H1 (cell line): ENCODE results near the gene EPB41L4B. TPM values are rescaled to one million over a fixed set of nuclear protein-coding genes. Genes with fewer than 3 reads are reported as not detected.

ENCODE experiments used
- CTCF ChIA-PET: fragments of 300-600 bp; sonication (Branson Sonifier 250); formaldehyde crosslinking; loops from one replicate; lab custom pipeline; 2021; ENCODE audit not compliant: partially characterized antibody; lab: Charles Lee
- POLR2A ChIA-PET: fragments of 300-600 bp; sonication (Branson Sonifier 250); formaldehyde crosslinking; loops from one replicate; lab custom pipeline; 2021; ENCODE audit warnings: inconsistent platforms; ENCODE audit not compliant: partially characterized antibody; lab: Charles Lee
- DNase-seq, 2 experiments: peaks; one replicate each; pipeline versions ENCODE4 v3.0.0 to v3.0.0-alpha.2; 2010 to 2022; ENCODE audit warnings: low spot score in 2 of 2, low read depth in 1 of 2, mixed read lengths in 1 of 2
- FAIRE-seq: peaks from 2 replicates; lab custom pipeline; 2011; peaks lifted over from hg19 to GRCh38; lab: Jason Lieb, UNC
- H2AFZ ChIP-seq: 2 replicates; pipeline ENCODE4 v1.8.1; 2012; ENCODE audit warnings: low read length, inconsistent platforms
- H2AK5ac ChIP-seq: 2 replicates; pipeline ENCODE4 v1.6.1; 2013; ENCODE audit warnings: low read depth, low read length
- H2BK120ac ChIP-seq: replicated peaks from 2 replicates; pipeline ENCODE3; 2013; ENCODE audit warnings: low read depth, low read length, inconsistent platforms
- H2BK12ac ChIP-seq: 2 replicates; pipeline ENCODE4 v1.6.1; 2013; ENCODE audit warnings: low read depth, low read length
- H2BK15ac ChIP-seq: 2 replicates; pipeline ENCODE4 v1.6.1; 2013; ENCODE audit warnings: low read length
- H2BK20ac ChIP-seq: 2 replicates; pipeline ENCODE4 v1.6.1; 2013; ENCODE audit warnings: low read length
- H2BK5ac ChIP-seq: 2 replicates; pipeline ENCODE4 v1.6.1; 2013; ENCODE audit warnings: low read depth, low read length
- H3K14ac ChIP-seq: 2 replicates; pipeline ENCODE4 v1.6.1; 2013; ENCODE audit warnings: inconsistent platforms; ENCODE audit not compliant: insufficient read length
- H3K18ac ChIP-seq: 2 replicates; pipeline ENCODE4 v1.6.1; 2013; ENCODE audit warnings: low read length; ENCODE audit errors: extremely low read depth
- H3K23ac ChIP-seq: 2 replicates; pipeline ENCODE4 v1.6.1; 2013; ENCODE audit warnings: inconsistent platforms; ENCODE audit not compliant: insufficient read length
- H3K23me2 ChIP-seq: 2 replicates; pipeline ENCODE4 v1.6.1; 2013; ENCODE audit warnings: low read depth, low read length
- H3K27ac ChIP-seq: 2 replicates; pipeline ENCODE4 v1.6.1; 2011; ENCODE audit warnings: low read depth, low read length, inconsistent platforms
- H3K27me3 ChIP-seq, 4 experiments: replicated peaks in 1 of 4; 1 replicate in 1 of 4; 2 replicates in 3 of 4; pipeline versions ENCODE4 v1.6.1 to v1.8.1; 2011 to 2013; ENCODE audit warnings: low read length in 3 of 4, mild to moderate bottlenecking in 3 of 4, inconsistent platforms in 2 of 4, mixed read lengths in 2 of 4, moderate library complexity in 1 of 4; ENCODE audit not compliant: control insufficient read depth in 3 of 4, insufficient read depth in 3 of 4; ENCODE audit errors: extremely low read depth in 1 of 4
- H3K36me3 ChIP-seq, 4 experiments: 2 replicates each; pipeline versions ENCODE4 v1.6.1 to v1.8.1; 2011 to 2013; ENCODE audit warnings: mild to moderate bottlenecking in 4 of 4, low read length in 3 of 4, moderate library complexity in 2 of 4, control low read depth in 1 of 4, inconsistent platforms in 1 of 4; ENCODE audit not compliant: insufficient read depth in 4 of 4, control insufficient read depth in 2 of 4
- H3K4ac ChIP-seq: replicated peaks from 2 replicates; pipeline ENCODE3; 2013; ENCODE audit warnings: low read length, low read depth, mixed read lengths, inconsistent platforms; ENCODE audit not compliant: insufficient read length
- H3K4me1 ChIP-seq, 4 experiments: replicated peaks in 1 of 4; 1 replicate in 1 of 4; 2 replicates in 3 of 4; pipeline versions ENCODE4 v1.6.1 to v1.8.1; 2011 to 2013; ENCODE audit warnings: low read length in 3 of 4, inconsistent platforms in 2 of 4, mixed read lengths in 1 of 4; ENCODE audit not compliant: insufficient read depth in 4 of 4, control insufficient read depth in 3 of 4
- H3K4me2 ChIP-seq, 2 experiments: 2 replicates each; pipeline versions ENCODE4 v1.6.1 to v1.8.1; 2011 to 2013; ENCODE audit warnings: low read depth in 2 of 2, low read length in 2 of 2, control low read depth in 1 of 2, inconsistent platforms in 1 of 2, mild to moderate bottlenecking in 1 of 2; ENCODE audit not compliant: insufficient read depth in 1 of 2
- H3K4me3 ChIP-seq, 4 experiments: fragments of 200-600, 300-600 bp in 1 of 4; sonication (generic), shearing (Covaris generic), sonication (Bioruptor Twin) in 1 of 4; 2 replicates each; pipeline versions ENCODE4 v1.5.1 to v1.8.1; 2011 to 2016; ENCODE audit warnings: low read length in 4 of 4, low read depth in 3 of 4, control low read depth in 2 of 4, inconsistent platforms in 2 of 4, mild to moderate bottlenecking in 2 of 4, mixed read lengths in 1 of 4, moderate library complexity in 1 of 4; ENCODE audit not compliant: insufficient read depth in 2 of 4; ENCODE audit errors: extremely low read depth in 1 of 4
- H3K56ac ChIP-seq: replicated peaks from 2 replicates; pipeline ENCODE3; 2013; ENCODE audit warnings: low read depth, mild to moderate bottlenecking, mixed read lengths, low read length, inconsistent platforms; ENCODE audit not compliant: insufficient read length
- H3K79me1 ChIP-seq: 2 replicates; pipeline ENCODE4 v1.6.1; 2013; ENCODE audit warnings: low read depth, low read length, control low read depth
- H3K79me2 ChIP-seq, 2 experiments: 2 replicates each; pipeline versions ENCODE4 v1.6.1 to v1.8.1; 2012 to 2013; ENCODE audit warnings: low read length in 2 of 2, mild to moderate bottlenecking in 2 of 2, inconsistent platforms in 1 of 2; ENCODE audit not compliant: insufficient read depth in 2 of 2, control insufficient read depth in 1 of 2
- H3K9ac ChIP-seq, 4 experiments: replicated peaks in 1 of 4; 1 replicate in 1 of 4; 2 replicates in 3 of 4; pipeline versions ENCODE4 v1.6.1 to v1.8.1; 2011 to 2013; ENCODE audit warnings: low read depth in 3 of 4, low read length in 3 of 4, control low read depth in 2 of 4, mild to moderate bottlenecking in 2 of 4, moderate library complexity in 2 of 4, inconsistent platforms in 1 of 4; ENCODE audit errors: extremely low read depth in 1 of 4
- H3K9me3 ChIP-seq, 2 experiments: 2 replicates each; pipeline versions ENCODE4 v1.6.1 to v1.8.1; 2012 to 2013; ENCODE audit warnings: mild to moderate bottlenecking in 2 of 2, moderate library complexity in 2 of 2, control low read depth in 1 of 2, inconsistent platforms in 1 of 2, low read depth in 1 of 2, low read length in 1 of 2, mixed read lengths in 1 of 2; ENCODE audit not compliant: insufficient read depth in 2 of 2
- H4K20me1 ChIP-seq, 2 experiments: replicated peaks in 1 of 2; 2 replicates each; pipeline versions ENCODE3 to v1.8.1; 2011 to 2013; ENCODE audit warnings: inconsistent platforms in 2 of 2, low read length in 2 of 2, mild to moderate bottlenecking in 1 of 2; ENCODE audit not compliant: insufficient read depth in 2 of 2, control insufficient read depth in 1 of 2
- H4K5ac ChIP-seq: 2 replicates; pipeline ENCODE4 v1.6.1; 2013; ENCODE audit warnings: low read length, low read depth, mixed read lengths, inconsistent platforms; ENCODE audit not compliant: insufficient read length
- H4K8ac ChIP-seq: 2 replicates; pipeline ENCODE4 v1.8.0; 2013; ENCODE audit warnings: mild to moderate bottlenecking, moderate library complexity, low read length, inconsistent platforms; ENCODE audit not compliant: insufficient read depth; ENCODE audit errors: extremely low read depth
- H4K91ac ChIP-seq: replicated peaks from 2 replicates; pipeline ENCODE3; 2013; ENCODE audit warnings: low read length, mixed read lengths, inconsistent platforms; ENCODE audit not compliant: insufficient read length
- ASH2L ChIP-seq: fragments of 200-600, 300-600 bp; sonication (generic); IDR thresholded peaks from one replicate; pipeline ENCODE4 v1.7.1; 2017; ENCODE audit warnings: low read length
- BACH1 ChIP-seq: IDR thresholded peaks from 2 replicates; pipeline ENCODE4 v1.6.1; 2012; ENCODE audit warnings: low read length, improper control_type of control experiment
- BCL11A ChIP-seq, 2 experiments: IDR thresholded peaks; one replicate each; pipeline ENCODE4 v1.6.1; 2011; ENCODE audit warnings: low read depth in 2 of 2, low read length in 2 of 2, mild to moderate bottlenecking in 2 of 2
- EZH2 ChIP-seq: fragments of 200-600 bp; sonication (generic); IDR thresholded peaks from 2 replicates; pipeline ENCODE4 v1.7.1; 2012; ENCODE audit warnings: low read depth, mild to moderate bottlenecking, moderate library complexity, low read length, inconsistent platforms; ENCODE audit not compliant: severe bottlenecking
- SP1 ChIP-seq: IDR thresholded peaks from 2 replicates; pipeline ENCODE4 v1.6.1; 2011; ENCODE audit warnings: low read depth, low read length
- TBP ChIP-seq: IDR thresholded peaks from 2 replicates; pipeline ENCODE4 v1.6.1; 2011; ENCODE audit warnings: low read depth, low read length, improper control_type of control experiment
- WGBS, 2 experiments: shearing (Covaris generic) in 1 of 2; methylation state at CpG; one replicate each; pipeline versions ENCODE4 v1.1.6 to v1.1.7; 2013 to 2015; ENCODE audit warnings: low lambda C conversion rate in 2 of 2, mixed read lengths in 2 of 2, inconsistent platforms in 1 of 2, low coverage in 1 of 2, missing lambda C conversion rate in 1 of 2; ENCODE audit not compliant: insufficient replicate concordance in 2 of 2, insufficient coverage in 1 of 2, insufficient read length in 1 of 2; ENCODE audit errors: extremely low coverage in 1 of 2, missing lambda C conversion rate in 1 of 2; 5-methylcytosine and 5-hydroxymethylcytosine counted together
- polyA plus RNA-seq, 7 experiments: library from polyadenylated mRNA; depleted of rRNA in 3 of 7; stranded (reverse) in 5 of 7; unstranded in 2 of 7; fragments of >200 nt in 5 of 7; fragments of 200-250 nt in 2 of 7; gene quantifications; 1 replicate in 5 of 7; 2 replicates in 1 of 7; 4 replicates in 1 of 7; pipeline versions ENCODE4 v1.2.1 to v1.2.3, GENCODE V29; 2011 to 2013; ENCODE audit warnings: missing spikeins in 2 of 7, mixed read lengths in 2 of 7
- total RNA-seq: library from RNA; stranded (reverse); fragmentation: NEBNext Ultra II Directional; extraction: Animal tissue kit (Norgen Biotek cat#: 25700); gene quantifications from 2 replicates; pipeline ENCODE4 v1.2.1, GENCODE V29; 2021
- TF ChIP-seq, protein P1 (sequence below): IDR thresholded peaks from 2 replicates; pipeline ENCODE4 v1.6.1; 2012; ENCODE audit warnings: inconsistent platforms
- TF ChIP-seq, protein P2 (sequence below): IDR thresholded peaks from 2 replicates; pipeline ENCODE4 v1.6.1; 2011; ENCODE audit warnings: low read depth, mild to moderate bottlenecking, low read length; ENCODE audit not compliant: insufficient read depth

EPB41L4B gene
- total and polyA plus RNA-seq, 2 of the 8 experiments (the other 6 are each of a cell fraction or from before 2014, with no cell fraction given) = 11.9 to 25.0 TPM

DNA sequence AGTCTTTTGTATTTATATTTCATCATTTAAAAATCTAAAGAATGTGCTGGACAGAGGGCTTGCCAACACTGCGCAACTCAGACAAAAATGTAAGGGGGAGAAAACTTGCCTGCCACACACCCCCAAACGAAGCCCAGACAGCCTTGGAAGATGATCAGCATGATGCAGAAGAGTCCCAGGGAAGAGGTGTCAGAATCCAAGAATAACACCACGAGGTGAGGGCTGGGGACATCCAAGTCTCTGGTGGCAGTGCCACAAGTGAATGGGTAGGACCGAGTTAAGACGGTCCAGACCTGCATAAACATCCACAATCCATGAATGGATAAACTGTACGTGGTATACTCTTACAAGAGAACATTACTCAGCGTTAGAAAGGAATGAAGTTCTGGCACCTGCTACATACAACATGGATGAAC is 10.4 kb downstream of the EPB41L4B start:
- Histone ChIP-seq H3K79me2 (peaks cover 33 to 96% of the 10 kb centered on the region in 2 experiments), H3K18ac (no peak overlapping the region), H3K23me2 (no peaks in the 10 kb centered on the region), H2AK5ac (no peak overlapping the region), H3K4me1 (peaks cover 10 to 28% (median 16%) of the 10 kb centered on the region in 4 experiments), H4K8ac (no peak overlapping the region), H3K27me3 (no peaks in the 10 kb centered on the region), H4K5ac (no peak overlapping the region), H3K56ac (no peak overlapping the region), H2BK20ac (no peak overlapping the region), H3K4me2 (no peak overlapping the region), H2AFZ (no peak overlapping the region), H3K4me3 (no peak overlapping the region), H2BK5ac (no peak overlapping the region), H4K20me1 (peaks cover 8 to 16% of the 10 kb centered on the region in 2 experiments), H2BK120ac (no peak overlapping the region), H3K27ac (no peak overlapping the region), H3K14ac (no peak overlapping the region), H3K36me3 (no peaks in the 10 kb centered on the region), H2BK15ac (no peak overlapping the region), H3K23ac (no peak overlapping the region), H4K91ac (no peak overlapping the region), H3K4ac (no peak overlapping the region), H3K79me1 (peaks cover 14% of the 10 kb centered on the region; the same call in 1 of the 2 replicates), H3K9ac (no peak overlapping the region), H3K9me3 (no peaks in the 10 kb centered on the region), H2BK12ac (no peak overlapping the region)
- WGBS, 2 experiments = 88% methylated on average over 7 of the region's 7 CpGs; no CpG with 5 or more reads in 1 of the 2 experiments
- FAIRE-seq (no peak), DNase-seq (no peak)
- ChIA-PET CTCF (interaction anchor here (1.0 to 1.4 kb wide), 3 partner anchors 49 to 119 kb away, joined by 3 to 4 read pairs (median 3); no protein-coding TSS in a partner anchor), POLR2A (no interaction called here)
- TF ChIP-seq BACH1 (no peak), BCL11A (IDR thresholded peaks at IDR 0.05; ENCODE audit: low read depth in 2 of 2, low read length in 2 of 2) (no peak), SP1 (no peak), EZH2 (no peak), ASH2L (no peak), TBP (no peak)
- TF ChIP-seq, protein P1, sequence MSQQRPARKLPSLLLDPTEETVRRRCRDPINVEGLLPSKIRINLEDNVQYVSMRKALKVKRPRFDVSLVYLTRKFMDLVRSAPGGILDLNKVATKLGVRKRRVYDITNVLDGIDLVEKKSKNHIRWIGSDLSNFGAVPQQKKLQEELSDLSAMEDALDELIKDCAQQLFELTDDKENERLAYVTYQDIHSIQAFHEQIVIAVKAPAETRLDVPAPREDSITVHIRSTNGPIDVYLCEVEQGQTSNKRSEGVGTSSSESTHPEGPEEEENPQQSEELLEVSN = no peak
- TF ChIP-seq, protein P2, sequence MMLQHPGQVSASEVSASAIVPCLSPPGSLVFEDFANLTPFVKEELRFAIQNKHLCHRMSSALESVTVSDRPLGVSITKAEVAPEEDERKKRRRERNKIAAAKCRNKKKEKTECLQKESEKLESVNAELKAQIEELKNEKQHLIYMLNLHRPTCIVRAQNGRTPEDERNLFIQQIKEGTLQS = no peak
